Ishikawa (cell line): Measurements from ENCODE around the gene AGTRAP.

Experiments used
- CEBPB ChIP-seq: IDR thresholded peaks from 2 replicates; pipeline ENCODE4 v1.6.1; 2012
- CREB1 ChIP-seq: IDR thresholded peaks from 2 replicates; pipeline ENCODE4 v1.6.1; 2012; ENCODE audit warnings: low read depth
- EGR1 ChIP-seq: IDR thresholded peaks from 2 replicates; pipeline ENCODE4 v1.6.1; 2012
- EP300 ChIP-seq: IDR thresholded peaks from 2 replicates; pipeline ENCODE4 v1.6.1; 2012; ENCODE audit warnings: borderline replicate concordance
- FOXM1 ChIP-seq: IDR thresholded peaks from 2 replicates; pipeline ENCODE4 v1.6.1; 2012; ENCODE audit warnings: low read depth, borderline replicate concordance
- NFIC ChIP-seq: IDR thresholded peaks from 2 replicates; pipeline ENCODE4 v1.6.1; 2012
- RAD21 ChIP-seq: IDR thresholded peaks from 2 replicates; pipeline ENCODE4 v1.6.1; 2012; ENCODE audit warnings: low read depth
- REST ChIP-seq: IDR thresholded peaks from 2 replicates; pipeline ENCODE4 v1.6.1; 2012; ENCODE audit warnings: low read depth, mild to moderate bottlenecking
- TAF1 ChIP-seq: IDR thresholded peaks from 2 replicates; pipeline ENCODE4 v1.6.1; 2012; ENCODE audit warnings: low read depth, mild to moderate bottlenecking
- TCF12 ChIP-seq: IDR thresholded peaks from 2 replicates; pipeline ENCODE4 v1.6.1; 2012; ENCODE audit warnings: low read depth
- TEAD4 ChIP-seq: IDR thresholded peaks from 2 replicates; pipeline ENCODE4 v1.6.1; 2012
- USF1 ChIP-seq: IDR thresholded peaks from 2 replicates; pipeline ENCODE4 v1.6.1; 2012
- YY1 ChIP-seq: IDR thresholded peaks from 2 replicates; pipeline ENCODE4 v1.6.1; 2012; ENCODE audit warnings: low read depth
- ZBTB7A ChIP-seq: IDR thresholded peaks from 2 replicates; pipeline ENCODE4 v1.6.1; 2012; ENCODE audit warnings: low read depth
- TF ChIP-seq, protein P1 (sequence below): IDR thresholded peaks from 2 replicates; pipeline ENCODE4 v1.6.1; 2012

The AGTRAP gene, protein sequence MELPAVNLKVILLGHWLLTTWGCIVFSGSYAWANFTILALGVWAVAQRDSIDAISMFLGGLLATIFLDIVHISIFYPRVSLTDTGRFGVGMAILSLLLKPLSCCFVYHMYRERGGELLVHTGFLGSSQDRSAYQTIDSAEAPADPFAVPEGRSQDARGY

GRCh38 chr1:11735854-11736745 is at the start of gene AGTRAP:
AGTRAP (plus strand) TSS chr1:11736136; CDS start chr1:11736209, 73 bp downstream.
- TF ChIP-seq RAD21 (no peak), EP300 (0 out of 2 replicates have a peak, but pooled peaks have one; percentile 18), NFIC (no peak), TCF12 (no peak), CREB1 (no peak), USF1 (peak; percentile 98), EGR1 (no peak), TAF1 (peak; percentile 33), YY1 (no peak), TEAD4 (no peak), CEBPB (no peak), FOXM1 (no peak), ZBTB7A (peak; percentile 90), REST (0 out of 2 replicates have a peak, but pooled peaks have one; percentile 0)
- TF ChIP-seq, protein P1, sequence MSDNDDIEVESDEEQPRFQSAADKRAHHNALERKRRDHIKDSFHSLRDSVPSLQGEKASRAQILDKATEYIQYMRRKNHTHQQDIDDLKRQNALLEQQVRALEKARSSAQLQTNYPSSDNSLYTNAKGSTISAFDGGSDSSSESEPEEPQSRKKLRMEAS, result peak; percentile 67

DNA sequence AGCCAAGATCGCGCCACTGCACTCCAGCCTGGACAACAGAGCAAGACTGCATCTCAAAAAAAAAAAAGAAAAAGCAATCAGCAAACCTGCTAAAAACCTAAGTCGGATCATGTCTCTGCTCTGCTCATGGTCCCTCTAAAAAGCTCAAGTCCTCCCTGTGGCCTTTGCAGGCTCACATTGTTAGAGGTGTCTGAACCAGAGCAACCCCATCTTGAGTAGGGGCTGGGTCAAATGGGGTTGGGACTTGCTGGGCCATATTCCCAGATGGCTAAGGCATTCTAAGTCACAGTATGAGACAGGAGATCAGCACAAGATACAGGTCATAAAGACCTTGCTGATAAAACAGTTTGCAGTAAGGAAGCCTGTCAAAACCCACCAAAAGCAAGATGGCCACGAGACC is 47.4 kb upstream of the AGTRAP start:
- TF ChIP-seq NFIC, result no peak
- TF ChIP-seq ZBTB7A, result no peak
- no peak for TF ChIP-seq USF1
- TF ChIP-seq TAF1, result no peak
- TF ChIP-seq YY1, result no peak
- TF ChIP-seq, protein P1, result no peak
- TF ChIP-seq FOXM1, result no peak
- TF ChIP-seq CEBPB, result no peak
- TF ChIP-seq TCF12, result no peak
- no peak for TF ChIP-seq EP300
- TF ChIP-seq EGR1, result no peak
- no peak for TF ChIP-seq CREB1
- no peak for TF ChIP-seq REST
- no peak for TF ChIP-seq RAD21

- TF ChIP-seq RAD21, result no peak
- TF ChIP-seq FOXM1, result no peak
- TF ChIP-seq CREB1, result no peak
- no peak for TF ChIP-seq TCF12
- no peak for TF ChIP-seq USF1
- no peak for TF ChIP-seq ZBTB7A
- no peak for TF ChIP-seq NFIC
- no peak for TF ChIP-seq CEBPB
- no peak for TF ChIP-seq YY1
- TF ChIP-seq, protein P1, result no peak
- TF ChIP-seq EGR1, result no peak
- no peak for TF ChIP-seq REST
- no peak for TF ChIP-seq EP300
- TF ChIP-seq TEAD4, result no peak
- TF ChIP-seq TAF1, result no peak
Measured at GRCh38 chr1:11690397-11691301, 45.3 kb upstream of the AGTRAP start.
